HG03354 (cell line): Measurements from ENCODE around the gene CDK13.
A peak's percentile ranks its signal among the peaks of the same experiment; 100 is the strongest.
"Not testable (repeated sequence)": the region's sequence is repeated elsewhere in the genome, so short reads cannot be mapped to it uniquely, and the experiment has no call there.

Experiments
- ATAC-seq: cut with Tn5 transposase; IDR thresholded peaks from one replicate; pipeline ENCODE4 v1.9.1; 2021; ENCODE audit warnings: mild to moderate bottlenecking; ENCODE audit not compliant: unreplicated experiment, poor library complexity, severe bottlenecking

The CDK13 gene

DNA sequence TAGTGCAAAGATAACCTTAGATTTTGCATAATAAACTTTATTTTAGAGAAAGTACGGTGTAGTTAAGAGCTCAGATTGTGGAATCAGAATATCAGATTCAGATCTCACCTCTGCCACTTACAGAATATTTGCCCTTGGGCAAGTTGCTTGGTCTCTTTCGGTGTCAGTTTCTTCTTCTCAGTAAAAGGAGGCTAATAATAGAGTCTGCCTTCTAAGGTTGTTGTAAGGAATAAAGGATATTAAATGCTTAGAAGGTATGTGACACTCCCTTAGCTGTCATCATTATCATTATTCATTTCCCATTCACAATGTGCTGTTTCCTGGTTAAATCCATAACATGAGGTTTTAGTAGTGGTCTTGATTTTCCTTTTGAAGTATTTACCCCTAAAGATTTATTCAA, 142.1 kb downstream of the CDK13 start:
- no peak for ATAC-seq

- no peak for ATAC-seq
These were observed 143.7 kb downstream of the CDK13 start for GRCh38 chr7:40093631-40094350.

DNA sequence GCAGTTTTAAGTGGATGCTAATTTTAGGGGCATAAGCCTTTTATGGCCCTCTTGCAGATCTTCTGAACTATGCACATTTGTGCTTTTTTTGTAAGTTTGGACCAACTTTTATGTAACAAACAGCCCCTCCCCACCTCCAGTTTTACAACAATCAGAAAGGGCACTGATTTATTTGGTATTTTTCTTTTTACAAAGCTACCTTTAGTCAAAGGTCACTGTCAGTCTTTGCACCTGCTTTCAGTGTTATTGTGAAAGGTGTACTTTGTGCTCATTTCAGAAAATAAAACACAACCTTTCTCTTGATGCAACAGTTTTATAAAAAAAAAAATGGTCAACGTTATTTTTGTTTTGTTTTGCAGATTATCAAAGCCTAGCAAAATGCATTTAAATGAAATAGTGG, 145.2 kb downstream of the CDK13 start:
- ATAC-seq, result no peak

- ATAC-seq, result no peak
These were observed 145.8 kb downstream of the CDK13 start for GRCh38 chr7:40095695-40096327.

DNA sequence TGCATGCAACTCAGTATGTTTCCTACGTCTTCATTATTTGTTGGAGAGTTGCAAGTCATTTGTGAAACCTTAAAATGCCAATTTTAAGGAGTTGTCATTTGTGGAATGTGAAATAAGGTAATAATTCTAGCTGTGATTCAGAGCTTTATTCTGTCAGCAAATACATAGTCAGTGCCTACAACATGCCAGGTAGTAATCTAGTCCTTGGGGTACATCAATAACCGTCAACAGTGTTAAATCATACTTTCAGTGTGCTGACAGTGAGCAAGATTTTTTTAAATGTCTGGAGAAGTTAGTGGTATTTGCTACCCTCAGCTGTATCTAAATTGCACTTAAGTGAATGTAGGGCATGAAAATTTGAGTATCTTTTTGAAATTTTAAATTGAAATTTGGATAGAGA, 147.7 kb downstream of the CDK13 start:
- ATAC-seq, result no peak

DNA sequence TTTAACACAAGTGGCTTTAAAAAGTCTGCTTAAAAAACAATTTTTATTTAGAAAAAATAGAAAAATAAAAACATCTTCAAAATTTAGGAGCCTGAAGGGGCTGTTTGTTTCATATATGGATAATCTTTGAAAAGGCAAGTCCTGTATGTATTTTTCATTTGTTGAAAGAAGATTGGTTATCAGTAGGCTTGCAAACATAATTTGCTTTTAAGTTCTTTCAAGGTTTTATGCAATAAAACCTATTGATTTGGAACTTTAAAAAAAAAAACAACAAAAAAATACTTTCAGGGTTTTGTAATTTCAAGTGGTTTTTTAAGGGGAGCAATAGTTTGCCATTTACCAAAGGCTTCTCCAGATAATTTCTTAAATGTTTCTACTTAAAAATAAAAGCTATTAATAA, 148.8 kb downstream of the CDK13 start:
- no peak for ATAC-seq

GRCh38 chr7:40099837-40100236, 149.8 kb downstream of the CDK13 start:
- ATAC-seq, result no peak

DNA sequence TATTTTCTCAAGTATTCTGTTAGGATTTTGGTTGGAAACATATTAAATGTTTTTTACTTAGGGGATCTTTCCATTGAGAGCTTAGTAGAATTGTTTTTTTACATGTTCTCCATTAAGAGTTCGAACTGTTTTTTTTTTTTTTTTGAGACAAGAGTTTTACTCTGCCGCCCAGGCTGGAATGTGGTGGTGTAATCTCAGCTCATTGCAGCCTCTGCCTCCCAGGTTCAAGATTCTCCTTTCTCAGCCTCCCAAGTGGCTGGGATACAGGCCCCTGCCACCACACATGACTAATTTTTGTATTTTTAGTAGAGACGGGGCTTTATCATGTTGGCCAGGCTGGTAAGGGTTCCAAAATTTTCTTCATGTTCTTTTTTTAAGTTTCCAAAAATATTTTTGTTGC, 151.1 kb downstream of the CDK13 start:
- no peak for ATAC-seq

DNA sequence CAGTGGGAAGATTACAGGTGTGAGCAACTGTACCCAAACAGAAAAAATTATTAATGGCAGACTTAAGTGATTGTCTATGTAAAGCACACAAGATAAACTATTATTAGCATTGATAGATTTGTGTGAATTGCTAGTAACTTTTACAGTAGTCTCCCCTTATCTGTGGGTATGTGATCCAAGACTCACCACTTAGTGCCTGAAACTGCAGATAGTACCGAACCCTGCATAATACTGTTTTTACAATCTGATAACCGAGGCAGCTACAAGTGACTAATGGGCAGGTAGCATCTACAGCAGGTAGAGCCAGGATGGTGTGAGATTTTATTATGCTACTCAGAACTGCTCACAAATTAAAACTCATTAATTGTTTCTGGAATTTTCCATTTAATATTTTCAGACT, 152.8 kb downstream of the CDK13 start:
- no peak for ATAC-seq

- no peak for ATAC-seq
These were observed 155.9 kb downstream of the CDK13 start for GRCh38 chr7:40105879-40106473.

DNA sequence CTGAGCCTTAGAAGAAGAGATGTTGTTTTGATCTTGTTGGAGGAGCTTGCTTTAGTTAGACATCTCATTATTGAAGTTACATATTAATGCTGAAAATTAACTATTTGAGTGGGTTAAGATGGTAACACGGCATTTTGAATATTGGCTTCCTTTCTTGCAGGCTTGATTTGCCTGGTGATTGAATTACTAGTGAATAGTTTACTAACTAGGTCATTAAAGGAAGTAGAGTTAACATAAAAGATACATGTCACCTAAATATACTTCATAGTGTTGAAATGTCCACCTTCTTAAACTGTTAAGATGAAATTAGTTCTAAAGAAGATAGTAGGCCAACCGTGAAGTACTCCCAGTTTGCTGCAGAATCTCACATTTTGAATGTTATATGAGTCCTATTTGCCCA, 165.9 kb downstream of the CDK13 start:
- ATAC-seq, result no peak

DNA sequence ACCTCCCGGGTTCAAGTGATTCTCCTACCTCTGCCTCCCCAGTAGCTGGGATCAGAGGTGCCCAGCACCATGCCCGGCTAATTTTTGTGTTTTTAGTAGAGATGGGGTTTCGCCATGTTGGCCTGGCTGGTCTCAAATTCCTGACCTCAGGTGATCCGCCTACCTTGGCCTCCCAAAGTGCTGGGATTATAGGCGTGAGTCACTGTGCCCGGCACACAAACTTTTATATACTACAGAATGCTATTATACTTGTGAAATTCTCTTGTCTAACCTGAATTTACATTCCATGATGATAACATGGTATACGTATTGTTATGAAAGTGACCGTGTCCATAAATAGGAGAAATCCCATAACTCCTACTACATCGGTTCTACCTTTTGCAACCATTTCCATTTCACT, 167.1 kb downstream of the CDK13 start:
- not testable (repeated sequence) for ATAC-seq

- not testable (repeated sequence) for ATAC-seq
These were observed 168.1 kb downstream of the CDK13 start for GRCh38 chr7:40118201-40118600.

DNA sequence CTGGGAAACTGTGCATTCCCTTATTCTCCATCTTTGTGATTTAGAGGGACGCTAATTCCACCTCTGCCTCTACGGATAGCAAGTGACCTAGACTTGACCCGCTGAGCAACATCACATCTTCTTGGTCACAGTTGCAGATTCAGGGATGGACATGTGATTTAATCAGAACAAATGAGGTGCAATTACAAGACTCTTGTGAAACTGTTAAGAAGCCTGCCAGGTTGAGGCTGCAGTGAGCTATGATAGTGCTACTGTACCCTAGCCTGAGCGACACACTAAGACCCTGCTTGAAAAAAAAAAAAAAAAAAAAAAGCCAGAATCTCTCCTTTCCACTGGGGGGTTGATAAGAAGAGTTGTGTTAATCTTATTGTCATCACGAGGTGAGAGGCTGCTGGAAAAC, 170.0 kb downstream of the CDK13 start:
- ATAC-seq, result no peak

DNA sequence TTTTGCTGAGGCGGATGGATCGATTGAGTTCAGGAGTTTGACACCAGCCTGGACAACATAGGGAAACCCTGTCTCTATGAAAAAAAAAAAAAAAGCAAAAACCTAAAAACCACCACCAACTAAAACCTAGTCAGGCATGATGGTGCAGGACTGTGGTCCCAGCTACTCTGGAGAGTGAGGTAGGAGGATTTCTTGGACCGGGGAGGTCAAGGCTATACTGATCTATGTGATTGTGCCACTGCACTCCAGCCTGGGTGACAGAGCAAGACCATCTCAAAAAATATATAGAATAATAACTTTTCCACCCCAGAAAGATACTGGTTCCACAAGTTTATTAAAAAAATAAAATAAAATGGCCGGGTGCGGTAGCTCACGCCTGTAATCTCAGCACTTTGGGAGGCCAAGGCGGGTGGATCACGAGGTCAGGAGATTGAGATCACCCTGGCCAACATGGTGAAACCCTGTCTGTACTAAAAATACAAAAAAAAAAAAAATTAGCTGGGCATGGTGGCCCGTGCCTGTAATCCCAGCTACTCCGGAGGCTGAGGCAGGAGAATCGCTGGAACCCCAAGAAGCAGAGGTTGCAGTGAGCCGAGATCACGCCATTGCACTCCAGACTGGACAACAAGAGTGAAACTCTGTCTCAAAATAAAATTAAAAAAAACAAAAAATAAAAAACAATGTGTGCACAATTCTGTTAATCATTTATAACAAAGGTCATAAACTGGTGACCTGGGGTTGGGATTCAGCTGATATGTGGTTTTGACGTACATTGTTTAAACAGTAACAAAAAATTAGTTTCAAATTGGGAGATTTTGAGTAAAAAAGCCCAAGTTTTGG, 172.3 kb downstream of the CDK13 start:
- not testable (repeated sequence) for ATAC-seq

DNA sequence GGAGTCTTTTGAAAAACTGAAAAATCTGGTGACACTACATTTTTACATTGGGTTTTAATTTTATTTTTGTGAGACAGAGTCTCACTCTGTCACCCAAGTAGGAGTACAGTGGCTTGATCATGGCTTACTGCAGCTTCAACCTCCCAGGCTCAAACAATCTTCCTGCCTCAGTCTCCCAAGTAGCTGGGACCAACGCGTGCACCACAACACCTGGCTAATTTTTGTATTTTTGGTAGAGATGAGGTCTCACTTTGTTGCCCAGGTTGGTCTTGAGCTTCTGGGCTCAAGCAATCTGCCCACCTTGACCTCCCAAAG, 172.8 kb downstream of the CDK13 start:
- ATAC-seq, result no peak

DNA sequence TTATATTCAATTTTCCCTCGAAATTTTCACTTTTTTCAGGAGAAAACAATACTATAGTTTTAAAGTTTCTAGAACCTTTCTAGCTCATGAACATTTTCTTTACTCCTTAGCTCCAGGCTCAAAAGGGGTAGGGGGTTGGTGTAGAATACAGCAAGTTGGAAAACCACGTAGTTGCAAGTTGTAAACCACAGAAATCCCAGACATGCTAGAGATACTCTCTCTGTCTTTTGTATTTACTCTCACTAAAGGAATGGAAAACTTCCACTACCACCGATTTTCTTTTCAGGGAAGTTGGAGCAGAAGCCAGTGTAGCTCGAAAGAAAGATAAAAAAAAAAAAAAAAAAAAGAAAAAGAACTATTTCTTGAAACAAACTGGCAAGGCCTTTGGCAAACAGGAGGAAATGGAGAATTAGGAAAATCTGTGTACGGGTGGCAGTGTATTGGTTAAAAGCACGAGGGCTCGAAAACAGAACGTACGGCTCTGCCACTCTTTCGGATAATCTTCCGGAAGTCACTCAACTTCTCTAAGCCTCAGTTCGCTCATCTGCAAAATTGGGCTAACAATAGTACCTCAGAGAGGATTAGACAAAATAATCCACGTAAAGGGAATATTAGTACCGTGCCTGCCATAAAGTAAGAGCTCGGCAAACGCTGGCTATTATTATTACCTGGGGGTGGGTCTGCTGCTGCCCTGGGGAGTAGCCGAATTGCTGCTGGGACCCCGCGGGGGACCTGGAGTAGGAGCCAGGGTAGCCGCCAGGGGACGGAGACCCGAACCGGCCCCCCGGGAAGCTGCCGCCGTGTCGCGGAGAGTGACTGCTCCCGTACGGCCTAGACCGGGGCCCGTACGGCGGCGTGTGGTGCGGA, 183.7 kb downstream of the CDK13 start:
- ATAC-seq, result peak; percentile 61

DNA sequence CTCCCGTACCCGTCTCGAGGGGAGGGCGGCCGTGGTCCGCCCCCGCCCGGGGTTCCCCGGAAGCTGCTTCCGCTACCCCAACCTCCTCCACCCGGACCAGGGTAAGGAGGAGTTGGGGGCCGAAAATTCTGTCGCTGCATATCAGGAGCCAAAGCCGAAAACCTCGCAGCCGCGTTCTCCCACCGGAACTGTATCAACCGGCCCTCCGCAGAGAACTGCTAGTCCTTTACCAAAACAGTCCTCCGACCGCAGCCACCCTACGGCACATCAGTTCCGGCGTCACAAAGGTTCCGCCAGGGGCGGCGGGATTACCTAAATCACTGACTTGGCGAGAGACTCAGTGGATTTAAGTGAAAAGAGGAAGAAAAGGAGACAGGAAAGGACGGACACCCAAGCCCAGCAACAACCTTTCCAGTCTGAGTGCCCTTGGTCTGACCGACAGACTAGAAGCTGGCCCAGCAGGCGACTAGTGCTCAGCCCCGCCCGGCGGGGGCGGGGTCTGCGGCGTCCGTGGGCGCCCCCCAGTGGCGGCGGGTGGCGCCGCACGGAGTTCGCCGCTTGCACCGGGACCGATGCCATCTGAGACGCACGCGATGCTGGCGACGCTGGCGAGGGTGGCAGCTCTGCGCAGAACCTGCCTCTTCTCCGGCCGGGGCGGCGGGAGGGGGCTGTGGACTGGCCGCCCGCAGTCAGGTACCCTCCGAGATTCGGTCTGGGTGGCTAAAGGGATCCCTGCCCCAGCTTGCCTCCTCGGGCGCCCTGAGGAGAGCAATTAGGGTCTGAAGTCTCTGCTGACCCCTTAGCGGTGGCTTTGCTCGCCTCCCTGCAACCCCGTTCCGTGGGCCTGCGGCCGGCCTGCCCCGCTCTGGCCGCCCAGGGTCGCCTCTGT, 184.6 kb downstream of the CDK13 start, which contains the start of the genes MPLKIP and SUGCT:
TSS of gene MPLKIP (minus strand) at position 195 of the 889 bp plus-strand sequence. CDS start at position 140, 55 bp downstream.
TSS of gene SUGCT (plus strand) at position 578 of the 889 bp plus-strand sequence.
- peak; percentile 90 for ATAC-seq

- ATAC-seq, result no peak
These were observed 185.2 kb downstream of the CDK13 start for GRCh38 chr7:40135317-40135610.
